Vagina (tissue), 2 donors: ENCODE measurements around the gene ZNF664.

ENCODE experiments used
- CTCF ChIP-seq, 3 experiments: fragments of 450-650 bp in 2 of 3; fragments of 200-600 bp in 1 of 3; sonication (generic) in 1 of 3; IDR thresholded peaks; one replicate each; pipeline ENCODE4 v1.5.1; 2017 to 2019; ENCODE audit warnings: antibody characterized with exemption in 3 of 3, mild to moderate bottlenecking in 2 of 3, moderate library complexity in 2 of 3
- POLR2A ChIP-seq, 2 donors: fragments of 450-650 bp; IDR thresholded peaks; one replicate each; pipeline ENCODE4 v1.6.1; 2017; ENCODE audit warnings: antibody characterized with exemption in 2 of 2, mild to moderate bottlenecking in 2 of 2, moderate library complexity in 2 of 2

- TF ChIP-seq CTCF (IDR thresholded peaks at IDR 0.05) (no peak), POLR2A (IDR thresholded peaks at IDR 0.05) (no peak)
Measured at GRCh38 chr12:123936956-123937706, 35.9 kb upstream of the ZNF664 start.
